HG02763 (cell line): ENCODE measurements around the gene TMEM125.

Source experiments
- ATAC-seq: cut with Tn5 transposase; IDR thresholded peaks from one replicate; pipeline ENCODE4 v1.9.1; 2021; ENCODE audit warnings: mild to moderate bottlenecking, moderate library complexity; ENCODE audit not compliant: unreplicated experiment

Gene TMEM125

GRCh38 chr1:43307458-43308158, 37.8 kb downstream of the TMEM125 start:
- no peak for ATAC-seq

- ATAC-seq: no peak
Measured at GRCh38 chr1:43308635-43309404, 39.0 kb downstream of the TMEM125 start.

GRCh38 chr1:43309405-43310025, 39.7 kb downstream of the TMEM125 start:
- no peak for ATAC-seq

GRCh38 chr1:43311521-43311920, 41.7 kb downstream of the TMEM125 start:
- ATAC-seq: no peak

- ATAC-seq: no peak
Measured at GRCh38 chr1:43312212-43312623, 42.4 kb downstream of the TMEM125 start.

- no peak for ATAC-seq
Measured at GRCh38 chr1:43312663-43313515, 43.1 kb downstream of the TMEM125 start.

- no peak for ATAC-seq
Measured at GRCh38 chr1:43313771-43314170, 44.0 kb downstream of the TMEM125 start.

GRCh38 chr1:43314233-43314632, 44.5 kb downstream of the TMEM125 start:
- no peak for ATAC-seq

- no peak for ATAC-seq
Measured at GRCh38 chr1:43315481-43315880, 45.7 kb downstream of the TMEM125 start.

- ATAC-seq: no peak
Measured at GRCh38 chr1:43315963-43316737, 46.4 kb downstream of the TMEM125 start.

- ATAC-seq: no peak
Measured at GRCh38 chr1:43316738-43317520, 47.1 kb downstream of the TMEM125 start.

GRCh38 chr1:43317817-43318471, 48.2 kb downstream of the TMEM125 start:
- ATAC-seq: no peak

- ATAC-seq: no peak
Measured at GRCh38 chr1:43318831-43319230, 49.0 kb downstream of the TMEM125 start.

- ATAC-seq: no peak
Measured at GRCh38 chr1:43319288-43319687, 49.5 kb downstream of the TMEM125 start.

GRCh38 chr1:43319766-43320165, 50.0 kb downstream of the TMEM125 start:
- ATAC-seq: no peak

- no peak for ATAC-seq
Measured at GRCh38 chr1:43321331-43321891, 51.6 kb downstream of the TMEM125 start.

GRCh38 chr1:43322506-43322905, 52.7 kb downstream of the TMEM125 start:
- no peak for ATAC-seq
